Activated CD4-positive, alpha-beta T cell treated with anti-CD3 and anti-CD28 coated beads for 48 hours (primary cell): ENCODE data around the gene CAMSAP3.
A peak's percentile ranks its signal among the peaks of the same experiment; 100 is the strongest.

Experiments used
- DNase-seq: peaks from one replicate; pipeline ENCODE4 v3.0.0-alpha.2; 2020

The CAMSAP3 gene

DNA sequence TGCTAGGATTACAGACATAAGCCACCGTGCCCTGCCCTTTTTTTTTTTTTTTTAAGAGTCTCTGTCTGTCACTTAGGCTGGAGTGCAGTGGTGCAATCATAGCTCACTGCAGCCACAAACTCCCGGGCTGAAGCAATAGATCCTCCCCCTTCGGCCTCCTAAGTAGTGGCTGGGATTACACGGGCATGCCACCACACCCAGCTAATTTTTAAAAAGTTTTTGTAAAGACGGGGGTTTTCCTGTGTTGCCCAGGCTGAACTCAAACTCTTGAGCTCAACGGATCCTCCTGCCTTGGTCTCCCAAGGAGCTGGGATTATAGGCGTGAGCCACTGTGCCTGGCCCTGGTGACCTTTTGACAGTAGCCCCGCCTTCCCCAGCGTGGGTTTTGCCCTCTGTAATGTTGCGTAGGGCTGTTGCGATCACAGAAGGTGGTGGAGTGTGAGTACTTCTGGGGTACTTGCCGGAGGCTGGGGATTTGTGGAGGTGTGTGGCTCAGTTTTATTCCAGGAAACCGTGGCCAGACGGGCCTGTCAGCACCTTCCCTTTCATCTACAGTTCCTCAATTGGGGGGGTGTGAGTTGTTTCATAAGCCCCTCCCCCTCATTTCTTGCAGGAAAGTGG, 61.6 kb downstream of the CAMSAP3 start:
- DNase-seq, result peak; percentile 64

GRCh38 chr19:7658219-7658686, 62.6 kb downstream of the CAMSAP3 start:
- peak; percentile 65 for DNase-seq

GRCh38 chr19:7661744-7662538, 66.3 kb downstream of the CAMSAP3 start:
- DNase-seq, result no peak

- DNase-seq, result no peak
Observed at GRCh38 chr19:7662657-7663056, 67.0 kb downstream of the CAMSAP3 start.

- no peak for DNase-seq
Observed at GRCh38 chr19:7663706-7664105, 68.0 kb downstream of the CAMSAP3 start.

DNA sequence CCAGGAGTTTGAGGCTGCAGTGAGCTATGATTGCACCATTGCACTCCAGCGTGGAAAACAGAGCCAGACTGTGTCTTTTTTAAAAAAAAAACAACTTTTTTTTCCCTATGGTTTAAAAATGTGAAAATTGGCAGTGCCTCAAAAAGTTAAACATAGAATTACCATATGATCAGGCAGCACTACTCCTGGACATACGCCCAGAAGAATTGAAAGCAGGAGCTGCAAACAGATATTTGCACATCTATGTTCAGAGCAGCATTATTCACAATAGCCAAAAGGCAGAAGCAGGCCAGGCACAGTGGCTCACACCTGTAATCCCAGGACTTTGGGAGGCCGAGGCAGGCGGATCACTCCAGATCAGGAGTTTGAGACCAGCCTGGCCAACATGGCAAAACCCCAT, 69.4 kb downstream of the CAMSAP3 start:
- DNase-seq, result no peak
